GM21367 (cell line): ENCODE data around the gene DPF3.

Source experiments
- ATAC-seq: cut with Tn5 transposase; IDR thresholded peaks from one replicate; pipeline ENCODE4 v1.9.1; 2021; ENCODE audit not compliant: unreplicated experiment

DPF3 gene

DNA sequence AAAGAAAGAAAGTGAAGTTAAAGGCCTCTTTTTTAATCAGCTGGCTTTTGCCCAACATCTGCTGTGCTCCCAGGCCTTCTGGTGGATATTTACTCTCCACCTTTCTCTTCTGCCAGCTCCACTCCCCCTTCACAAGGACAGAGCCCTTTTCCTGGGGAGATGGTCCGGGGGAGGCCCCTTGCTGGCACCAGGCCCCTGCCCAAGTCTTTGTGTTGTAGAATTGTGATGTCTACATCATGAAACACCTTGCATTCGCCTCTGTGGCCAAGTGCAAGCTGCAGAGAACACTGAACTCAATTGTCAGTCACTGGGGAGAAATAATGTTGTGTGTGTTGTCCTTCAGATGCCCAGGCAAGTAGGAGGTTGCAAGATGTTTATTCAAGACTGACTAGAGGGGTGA lies 150.3 kb downstream of the DPF3 start:
- ATAC-seq: no peak

DNA sequence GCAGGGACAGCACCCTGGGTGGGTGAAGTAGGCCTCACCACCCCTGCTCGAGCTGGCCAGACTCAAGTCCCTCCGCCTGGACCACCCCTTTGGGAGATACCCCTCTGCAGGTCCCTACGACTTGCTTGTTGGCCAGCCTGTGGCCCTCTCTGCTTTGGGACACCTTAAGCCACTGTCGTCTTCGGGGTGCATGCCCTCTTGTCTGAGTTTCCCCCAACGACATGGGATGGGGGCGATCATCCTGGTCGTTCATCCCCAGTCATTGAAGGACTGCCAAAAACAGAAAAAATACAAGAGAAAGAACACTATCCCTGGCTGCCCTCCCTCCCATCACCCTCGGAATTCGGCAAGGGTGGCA lies 151.1 kb downstream of the DPF3 start:
- no peak for ATAC-seq

DNA sequence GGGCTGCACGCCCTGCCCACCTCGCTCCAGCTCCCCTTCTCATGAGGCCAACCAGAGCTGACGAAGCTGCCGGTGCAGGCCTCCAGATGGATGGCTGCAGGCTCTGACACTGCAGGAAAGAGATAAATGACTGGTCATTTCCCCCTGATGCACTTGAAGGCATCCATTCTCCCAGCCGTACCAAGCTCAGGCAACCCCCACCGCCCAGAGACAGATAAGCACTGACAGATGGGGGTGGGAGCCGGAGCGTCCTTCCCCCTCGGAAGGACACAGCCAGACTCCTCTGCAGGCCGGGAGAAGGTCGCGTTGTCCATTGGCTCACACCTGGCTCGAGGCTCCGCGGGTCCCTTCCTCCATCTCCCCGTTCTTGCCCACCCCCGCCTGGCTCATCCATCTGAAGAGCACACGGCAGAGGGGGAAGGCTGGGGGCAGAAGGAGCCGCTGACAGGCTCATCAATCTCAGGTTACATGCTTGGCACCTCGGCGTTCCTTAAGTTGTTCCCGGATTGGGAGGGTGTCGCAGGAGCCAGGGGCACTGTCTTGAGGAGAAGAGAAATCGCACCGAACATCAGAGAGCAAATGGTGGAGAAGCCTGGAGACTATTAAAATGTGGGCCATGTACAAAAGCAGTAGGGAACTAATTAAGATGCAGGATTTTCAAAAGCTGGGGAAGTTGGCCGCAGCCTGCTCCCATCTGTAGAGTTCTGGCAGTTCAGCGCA lies 151.6 kb downstream of the DPF3 start:
- ATAC-seq: no peak

DNA sequence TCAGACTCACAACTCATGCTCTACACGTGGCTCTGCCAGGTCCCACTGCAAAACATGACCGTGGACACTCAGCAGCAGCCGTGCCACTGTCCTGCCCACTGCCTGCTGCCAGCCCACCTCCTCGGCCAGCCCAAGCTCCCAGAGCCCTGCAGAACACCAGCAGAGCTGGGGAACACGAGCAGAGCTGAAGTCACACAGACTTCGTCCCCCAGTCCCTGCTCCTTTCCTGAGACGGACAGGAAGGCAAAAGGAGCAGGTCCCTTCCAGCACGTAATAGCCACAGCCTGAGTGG lies 152.1 kb downstream of the DPF3 start:
- no peak for ATAC-seq

DNA sequence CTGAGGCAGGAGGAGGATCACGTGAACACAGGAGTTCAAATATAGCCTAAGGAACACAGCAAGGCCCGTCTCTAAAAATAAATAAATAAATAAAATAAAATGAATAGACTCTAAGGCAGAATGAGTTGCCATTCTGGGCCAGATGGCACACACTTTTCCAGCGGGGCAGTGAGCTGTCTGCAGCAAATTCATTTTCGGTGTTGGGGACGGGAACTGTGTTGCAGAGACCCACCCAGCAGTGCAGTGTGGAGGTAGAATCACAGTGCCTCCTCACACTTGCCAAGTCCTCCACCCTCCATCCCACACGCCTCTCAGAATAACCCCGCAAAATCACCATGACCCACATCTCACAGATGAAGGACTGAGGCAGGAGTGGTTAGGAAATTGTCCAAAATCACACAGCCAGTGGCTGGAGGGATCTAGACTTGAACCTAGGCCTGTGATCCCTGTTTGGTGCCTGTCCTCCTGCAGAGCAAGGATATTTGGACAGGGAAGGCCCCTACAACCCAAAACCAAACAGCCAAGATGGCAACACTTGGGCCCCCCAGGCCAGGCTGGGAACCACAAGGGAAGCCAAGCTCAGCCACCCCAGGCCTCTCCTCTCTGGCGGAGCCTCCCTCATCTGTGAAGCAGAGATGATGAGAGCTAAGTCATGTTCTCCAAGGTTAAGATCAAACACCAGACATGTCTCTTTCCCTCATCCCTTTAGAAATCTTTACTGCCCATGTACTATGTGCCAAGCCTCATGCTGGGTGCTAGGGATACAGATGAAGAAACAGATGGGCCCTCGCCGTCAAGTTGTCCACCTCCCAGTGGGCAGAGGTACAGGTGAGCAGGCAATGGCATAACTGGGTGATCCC lies 152.7 kb downstream of the DPF3 start:
- ATAC-seq: no peak

DNA sequence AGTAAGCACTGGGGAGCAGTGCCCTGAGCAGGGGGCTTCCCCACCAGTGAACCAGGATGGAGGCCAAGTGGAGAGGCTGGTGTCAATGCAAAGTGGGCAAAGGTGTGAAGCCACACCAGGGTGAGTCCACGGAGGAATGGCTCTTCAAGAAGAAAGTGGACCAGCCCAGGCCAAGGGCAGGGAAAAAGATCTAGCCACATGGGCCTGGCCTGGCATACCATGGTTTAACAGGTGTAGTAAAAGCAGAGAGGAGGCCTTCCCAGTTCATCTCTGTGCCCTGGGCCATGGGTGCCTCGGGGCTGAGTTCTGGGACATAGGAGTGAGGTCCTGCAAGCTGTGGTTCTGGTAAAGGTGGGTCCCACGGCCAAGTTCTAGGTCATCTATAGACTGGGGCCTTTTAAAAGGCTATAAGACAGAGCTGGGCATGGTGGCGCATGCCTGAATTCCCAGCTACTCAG lies 153.4 kb downstream of the DPF3 start:
- ATAC-seq: no peak

DNA sequence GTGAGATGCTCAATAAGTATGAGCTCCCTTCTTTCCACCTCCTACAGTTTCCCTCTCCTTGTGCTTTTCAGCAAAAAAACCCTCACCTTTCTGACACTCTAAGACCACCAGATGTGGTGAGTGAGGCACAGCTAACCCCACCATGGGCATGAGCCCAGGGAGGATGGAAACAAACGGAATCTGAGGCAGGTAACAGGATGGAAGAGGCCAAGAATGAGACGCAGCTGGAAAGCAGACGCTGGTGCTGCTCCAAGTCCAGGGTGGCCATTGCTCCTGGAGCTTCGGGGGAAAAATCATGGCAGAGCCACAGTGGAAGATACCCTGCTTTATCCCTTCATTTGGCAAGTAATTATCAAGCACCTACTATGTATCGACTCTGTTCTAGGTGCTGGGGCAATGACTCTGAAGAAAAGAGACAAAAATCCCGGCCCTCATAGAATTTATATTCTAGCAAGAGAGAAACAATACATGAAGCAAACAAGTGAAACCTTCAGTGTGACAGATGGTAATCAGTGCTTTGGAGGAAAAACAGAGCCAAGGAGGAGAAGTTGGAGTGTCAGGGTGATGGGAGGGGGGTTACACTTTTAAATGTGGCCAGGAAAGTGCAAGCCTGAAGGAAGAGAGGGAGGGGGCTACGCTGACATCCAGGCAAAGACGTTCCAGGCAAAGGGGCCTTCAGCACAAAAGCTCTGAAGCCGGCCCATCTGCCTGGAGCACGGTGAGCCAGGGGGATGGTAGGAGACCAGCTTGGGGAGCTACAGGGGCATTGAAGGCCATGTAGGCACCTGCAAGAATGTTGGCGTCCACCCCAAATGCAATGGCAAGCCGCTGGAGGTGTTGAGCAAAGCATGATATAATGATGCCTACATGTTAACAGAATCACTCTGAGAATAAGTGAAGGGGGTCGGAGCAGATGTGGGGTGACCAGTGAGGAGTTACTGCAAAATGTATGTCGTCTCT lies 154.2 kb downstream of the DPF3 start:
- no peak for ATAC-seq

DNA sequence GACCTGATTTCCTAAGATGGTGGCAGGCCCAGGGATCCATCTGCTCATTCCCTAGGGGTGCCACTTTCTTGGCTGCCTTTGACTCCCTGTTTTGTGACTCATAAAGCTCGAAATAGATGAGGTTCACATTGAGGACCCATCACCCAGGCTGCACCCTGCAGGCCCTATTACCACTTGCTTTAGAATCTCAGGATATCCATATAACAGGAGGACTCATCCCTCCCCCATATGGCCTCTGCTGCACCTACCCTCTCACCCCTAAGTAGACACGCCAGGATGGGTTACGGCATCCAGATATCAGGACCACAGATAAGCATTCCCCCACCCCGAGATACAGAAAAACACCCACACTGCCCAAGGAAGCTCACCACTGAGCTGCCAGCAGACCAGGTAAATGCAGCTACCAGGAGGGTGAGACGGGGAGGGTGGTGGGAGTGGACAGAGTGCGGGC lies 155.7 kb downstream of the DPF3 start:
- ATAC-seq: no peak

DNA sequence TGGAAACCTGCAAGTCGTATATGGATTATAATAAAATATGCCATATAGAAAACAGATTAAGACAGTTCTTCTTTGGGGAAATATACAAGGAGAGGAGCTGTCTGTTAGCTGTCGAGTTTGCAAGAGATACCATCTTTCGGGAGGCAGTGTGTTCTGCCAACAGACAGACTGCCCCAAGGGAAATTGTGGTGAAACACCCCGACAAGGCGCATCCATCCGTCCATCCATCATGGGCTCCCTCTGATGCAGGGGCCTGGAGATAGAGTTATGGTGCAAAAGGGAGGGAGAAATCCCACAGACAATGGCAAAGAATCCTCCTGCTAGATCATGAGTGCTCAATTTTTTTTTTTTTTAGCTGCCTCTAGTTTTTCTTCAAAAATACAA lies 156.3 kb downstream of the DPF3 start:
- ATAC-seq: no peak

DNA sequence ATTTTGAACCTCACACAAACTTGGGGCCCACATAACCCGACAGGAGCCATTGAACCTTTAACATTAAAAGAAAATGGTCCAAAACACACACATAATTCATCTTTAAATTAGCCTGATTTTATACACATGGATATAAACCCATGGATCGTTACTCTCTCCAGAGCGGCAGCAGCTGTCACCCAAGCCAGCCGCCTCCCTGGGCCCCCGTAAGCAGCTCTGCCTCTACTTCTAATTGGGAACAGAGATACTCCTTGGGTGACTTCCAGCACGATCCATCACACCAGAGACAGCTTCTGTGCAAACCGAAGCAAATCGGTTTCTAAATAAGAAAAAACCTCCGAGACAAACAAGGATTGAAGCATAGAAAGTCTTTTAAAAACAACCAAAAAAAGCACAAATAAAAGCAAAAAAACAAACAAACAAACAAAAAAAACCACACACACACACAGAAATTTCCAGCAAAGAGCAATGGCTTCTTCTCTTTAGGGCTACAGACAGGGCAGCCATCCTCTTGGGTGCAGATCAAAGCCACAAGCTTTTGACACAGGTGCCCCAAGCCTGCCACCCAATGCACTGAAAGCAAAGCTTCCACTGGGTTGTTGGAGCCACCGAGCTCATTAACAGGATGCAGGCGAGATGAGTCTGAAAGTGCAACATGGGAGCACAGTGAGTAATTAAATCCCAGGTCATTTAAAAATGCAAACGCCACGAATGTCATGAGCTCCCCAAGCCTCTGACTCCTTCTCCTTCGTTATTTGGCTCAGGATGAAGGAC lies 156.9 kb downstream of the DPF3 start:
- ATAC-seq: no peak

DNA sequence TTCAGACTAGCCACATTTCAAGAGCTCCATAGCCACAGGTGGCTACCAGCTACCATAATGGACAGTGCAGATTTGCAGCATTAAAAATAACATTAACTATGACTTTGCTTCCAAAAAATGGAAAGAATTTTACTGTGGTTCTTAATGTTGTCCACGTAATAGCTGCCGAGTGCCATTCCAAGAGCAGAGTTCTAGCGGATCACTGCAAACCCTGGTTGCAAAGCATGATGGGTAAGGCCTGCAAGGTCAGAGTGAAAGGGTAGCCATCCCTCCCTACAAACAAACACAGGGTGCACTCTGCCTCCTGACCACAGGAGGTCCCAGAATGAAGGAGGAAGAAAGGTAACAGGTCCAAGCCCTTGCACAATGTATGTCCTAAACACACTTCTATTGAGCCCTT lies 157.6 kb downstream of the DPF3 start:
- ATAC-seq: no peak

DNA sequence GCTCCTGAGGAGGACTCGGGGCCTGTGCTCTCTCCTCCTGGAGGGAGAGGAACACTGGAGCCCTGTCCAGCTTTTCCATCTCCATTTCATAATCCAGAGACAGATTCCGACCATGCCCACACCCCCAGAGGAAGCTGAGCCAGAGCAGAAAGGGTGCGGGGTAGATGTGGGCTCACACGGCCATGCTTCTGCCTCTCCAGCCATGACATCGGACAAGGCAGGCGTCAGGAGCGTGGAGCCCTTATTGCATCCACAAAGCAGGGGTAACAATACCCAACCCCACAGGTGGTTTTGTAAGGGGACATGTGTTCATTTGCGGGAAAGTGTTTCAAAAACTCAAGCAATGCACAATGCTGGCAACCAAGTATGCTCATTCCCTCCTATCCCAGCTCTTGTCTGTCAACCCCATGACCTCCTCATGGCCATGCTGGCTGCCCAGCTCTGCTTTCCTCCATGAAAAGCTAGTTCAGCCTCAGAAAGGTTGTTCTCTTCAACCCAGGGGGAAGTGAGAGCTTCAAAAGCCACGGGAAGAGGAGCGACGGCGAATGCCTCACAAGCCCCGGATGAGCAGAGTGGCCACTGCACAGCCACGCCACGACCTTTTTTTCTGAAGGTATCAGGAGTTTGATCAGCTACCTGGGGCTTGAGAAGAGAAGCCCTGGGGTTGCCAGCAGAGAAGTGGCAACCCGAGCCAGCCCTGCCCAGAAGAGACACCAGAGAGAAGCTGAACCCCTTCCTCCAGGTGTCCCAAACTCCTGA lies 161.7 kb downstream of the DPF3 start:
- no peak for ATAC-seq

DNA sequence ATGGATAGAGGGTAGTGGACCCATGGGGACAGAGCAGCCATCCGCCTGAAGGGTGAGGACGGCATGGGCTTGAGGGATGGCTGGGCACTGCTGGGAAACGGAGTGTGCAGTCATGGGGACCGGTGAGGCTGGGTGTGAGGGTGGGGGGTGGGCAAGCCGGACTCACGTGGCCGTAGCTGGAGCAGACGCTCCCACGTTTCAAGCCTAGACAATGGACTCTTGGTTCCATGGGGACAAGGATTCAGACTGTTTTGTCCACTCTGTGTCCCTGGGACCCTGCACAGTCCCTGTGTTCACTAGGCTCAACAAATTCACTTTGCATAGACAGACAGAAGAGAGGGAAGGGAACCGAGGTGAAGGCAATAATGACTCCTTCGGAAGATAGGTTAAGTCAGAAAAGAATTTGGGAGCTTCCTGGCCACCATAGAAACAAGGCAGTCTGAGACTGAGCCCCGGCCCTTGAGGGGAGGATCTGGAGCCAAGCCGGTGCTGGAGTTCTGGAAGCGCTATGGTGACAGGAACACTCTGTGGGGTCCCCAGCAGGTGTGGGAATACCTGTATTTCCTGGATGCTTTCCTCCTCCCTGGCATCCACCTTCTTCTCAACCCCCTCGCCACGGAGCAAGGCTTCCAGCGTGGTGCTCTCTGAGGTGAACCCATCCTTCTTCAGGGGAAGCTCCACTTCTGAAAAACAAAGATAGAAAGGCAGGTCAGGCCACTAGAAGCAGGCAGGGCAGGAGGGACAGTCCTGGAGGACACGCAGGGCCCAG lies 162.5 kb downstream of the DPF3 start:
- no peak for ATAC-seq

DNA sequence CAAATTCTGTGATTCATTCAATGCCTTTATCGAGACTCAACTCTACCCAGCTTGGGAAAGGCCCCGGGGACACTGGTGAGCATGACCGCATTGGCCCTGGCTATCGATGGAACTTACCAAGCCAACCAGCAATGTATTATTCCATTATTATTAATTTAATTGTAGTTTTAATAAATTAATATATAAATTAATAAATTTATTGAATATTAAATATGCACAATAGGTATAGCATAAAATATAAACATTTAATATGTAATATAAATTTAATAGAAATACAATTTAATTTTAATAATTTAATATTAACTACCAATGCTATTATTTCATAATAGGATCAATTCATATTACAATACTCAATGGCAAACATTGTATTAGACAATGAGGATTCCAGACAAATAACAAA lies 163.4 kb downstream of the DPF3 start:
- no peak for ATAC-seq

DNA sequence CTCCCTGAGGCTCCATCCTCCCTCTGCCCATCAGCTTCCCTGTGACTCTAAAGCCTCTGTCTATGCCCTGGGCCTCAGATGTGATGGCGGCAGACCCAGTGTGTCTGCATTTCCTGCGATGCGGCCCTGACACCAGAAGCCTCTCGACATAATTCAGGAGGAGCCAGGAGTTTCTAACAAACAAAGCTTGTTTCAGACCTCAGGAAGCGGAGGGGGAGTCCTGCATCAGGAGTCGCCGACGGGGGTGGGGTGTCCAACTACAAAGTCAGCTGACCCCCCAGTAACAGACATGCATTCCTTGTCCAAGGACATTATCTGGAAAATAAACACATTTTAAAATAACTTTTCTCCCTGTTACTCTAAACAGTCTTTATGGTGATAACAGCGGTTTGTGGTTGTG lies 167.5 kb downstream of the DPF3 start:
- no peak for ATAC-seq

DNA sequence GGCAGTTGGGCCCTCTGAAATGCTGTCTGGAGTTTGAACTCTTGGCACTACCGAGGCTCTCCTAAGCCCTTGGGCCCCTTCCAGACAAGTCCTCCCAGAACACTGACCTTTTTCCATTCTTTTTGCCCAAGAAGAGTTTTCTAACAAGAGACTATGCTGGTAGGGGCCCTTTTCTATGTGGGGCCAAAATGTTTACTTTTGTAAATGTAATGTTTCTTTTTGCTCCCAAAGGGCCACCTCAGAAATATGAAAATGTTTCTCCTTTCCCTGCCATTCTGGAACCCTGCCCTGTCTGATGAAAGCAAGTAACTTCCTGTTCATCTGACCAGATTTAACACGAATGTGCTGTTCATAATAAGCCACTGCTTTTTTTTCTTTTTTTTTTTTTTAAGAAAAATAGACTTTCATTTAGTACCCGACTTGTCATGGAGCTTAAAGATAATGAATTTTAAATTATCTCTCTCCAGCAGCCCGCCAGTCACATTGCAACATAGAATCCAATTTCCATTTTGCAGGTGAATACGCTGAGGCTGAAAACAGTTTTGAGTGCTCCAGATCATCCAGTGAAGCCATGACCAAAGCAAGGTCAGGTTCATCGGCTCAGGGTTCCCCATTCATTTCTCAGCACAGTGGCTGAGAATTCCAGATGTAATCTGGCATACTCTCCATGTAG lies 169.9 kb downstream of the DPF3 start:
- ATAC-seq: no peak

DNA sequence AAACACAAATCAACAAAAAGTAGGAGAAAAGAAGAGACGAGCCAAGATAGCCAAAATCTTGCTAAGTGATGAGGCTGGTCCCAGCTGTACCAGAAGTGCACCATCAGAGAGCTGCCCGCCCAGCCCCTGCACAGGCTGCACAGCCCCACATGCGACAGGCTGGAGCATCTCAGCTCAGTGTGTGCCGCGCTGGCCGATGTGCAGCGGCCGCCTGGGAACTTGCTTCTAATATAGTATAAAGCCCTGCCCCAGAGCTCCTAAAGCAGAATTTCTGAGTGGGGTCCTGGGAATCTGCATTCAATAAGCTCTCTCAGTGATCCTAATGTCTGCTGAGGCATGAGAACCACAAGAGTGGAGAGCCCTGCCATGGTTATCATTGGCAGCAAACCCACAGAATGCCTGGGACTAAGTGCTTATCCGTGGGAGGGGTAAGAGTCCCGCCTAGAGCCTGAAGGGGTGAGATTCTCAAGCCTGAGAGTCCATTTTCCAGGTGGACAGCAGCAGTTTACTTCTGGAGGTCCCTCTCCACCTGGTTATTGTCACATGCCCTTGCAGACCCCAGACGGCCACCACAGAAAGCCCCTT lies 171.6 kb downstream of the DPF3 start:
- ATAC-seq: no peak

DNA sequence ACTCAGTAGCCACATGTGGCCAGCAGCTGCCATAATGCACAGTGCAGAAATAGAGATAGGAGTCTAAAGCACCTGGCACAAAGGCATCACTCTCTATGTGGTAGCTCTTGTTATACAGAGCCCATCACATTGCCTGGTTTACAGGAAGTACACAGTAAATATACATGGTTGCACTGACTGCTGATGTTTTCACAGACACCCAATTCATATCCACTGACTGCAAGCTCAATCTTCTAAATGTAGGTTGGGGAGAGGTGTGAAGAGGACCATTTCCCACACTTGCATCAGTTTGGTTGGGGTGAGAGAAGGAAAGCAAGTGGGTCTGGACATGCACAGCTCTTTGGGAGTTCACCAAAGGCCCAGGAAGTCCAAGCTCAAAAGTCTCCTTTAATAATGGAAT lies 172.8 kb downstream of the DPF3 start:
- ATAC-seq: no peak
